ENCODE results near the gene ATG9B.

DNA sequence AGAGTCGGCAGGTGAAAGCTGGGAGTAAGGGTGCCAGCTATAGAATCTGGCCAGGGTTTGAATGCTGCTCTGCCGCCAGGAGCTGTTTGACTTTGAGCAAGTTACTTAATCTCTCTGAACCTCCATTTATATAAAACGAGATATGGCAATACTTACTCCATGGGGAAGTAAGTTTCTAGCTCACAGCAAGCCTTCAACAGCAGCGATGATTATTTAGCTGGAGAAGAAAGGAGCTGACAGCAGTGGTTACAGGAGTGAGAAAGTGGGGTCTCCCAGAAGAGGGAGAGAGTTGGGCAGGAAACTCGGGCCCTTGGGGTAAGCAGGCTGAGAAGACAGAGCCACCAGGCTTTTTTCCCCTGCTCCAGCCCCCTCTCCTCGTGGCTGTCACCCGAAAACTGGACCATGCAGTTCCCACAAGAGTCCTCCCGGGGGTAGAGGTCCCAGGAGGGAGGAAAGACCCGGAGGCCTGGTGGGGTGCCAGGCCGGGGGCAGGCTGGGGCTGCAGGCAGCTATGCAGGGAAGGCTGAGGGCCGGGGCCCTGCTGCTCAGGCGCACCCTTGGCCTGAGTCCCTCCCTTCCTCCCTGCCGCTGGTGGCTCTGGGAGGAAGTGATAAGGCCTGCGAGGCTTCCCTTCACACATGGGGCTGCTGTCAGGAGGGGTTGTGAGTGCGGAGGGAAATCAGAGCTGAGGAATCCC lies 30.0 kb downstream of the ATG9B start:
- TF ChIP-seq POLR2AphosphoS5 (IDR thresholded peaks at IDR 0.05; ENCODE audit: low read depth, low read length) (no peak), TAF1 (IDR thresholded peaks at IDR 0.05; ENCODE audit: borderline replicate concordance, low read depth, low read length) (no peak), POLR2A (IDR thresholded peaks at IDR 0.05; ENCODE audit: low read depth, low read length) (no peak)
